ENCODE data around the gene KIF1B.

The KIF1B gene

DNA sequence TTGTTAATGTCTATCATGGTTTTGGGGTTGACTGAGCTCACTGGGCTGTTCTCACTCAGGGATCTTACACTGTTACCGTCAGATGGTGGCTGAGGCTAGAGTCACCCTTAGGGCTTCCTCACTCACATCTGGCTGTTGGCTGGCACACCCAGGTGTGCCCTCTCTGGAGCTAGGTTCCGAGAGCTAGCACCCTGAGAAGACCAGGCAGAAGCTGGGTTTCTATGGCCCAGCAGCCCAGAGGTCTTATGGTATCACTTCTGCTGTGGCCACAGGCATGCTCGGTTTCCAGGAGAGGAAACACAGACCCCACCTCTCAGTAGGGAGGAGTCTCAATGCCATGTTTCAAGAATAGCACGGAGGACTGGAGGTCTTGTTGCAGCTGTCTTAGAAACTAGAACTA is 20.7 kb upstream of the KIF1B start:
- H3K79me2 ChIP-seq (ENCODE audit: insufficient read depth, low read depth): no peaks in the 10 kb centered on the region
- TF ChIP-seq, protein P1, sequence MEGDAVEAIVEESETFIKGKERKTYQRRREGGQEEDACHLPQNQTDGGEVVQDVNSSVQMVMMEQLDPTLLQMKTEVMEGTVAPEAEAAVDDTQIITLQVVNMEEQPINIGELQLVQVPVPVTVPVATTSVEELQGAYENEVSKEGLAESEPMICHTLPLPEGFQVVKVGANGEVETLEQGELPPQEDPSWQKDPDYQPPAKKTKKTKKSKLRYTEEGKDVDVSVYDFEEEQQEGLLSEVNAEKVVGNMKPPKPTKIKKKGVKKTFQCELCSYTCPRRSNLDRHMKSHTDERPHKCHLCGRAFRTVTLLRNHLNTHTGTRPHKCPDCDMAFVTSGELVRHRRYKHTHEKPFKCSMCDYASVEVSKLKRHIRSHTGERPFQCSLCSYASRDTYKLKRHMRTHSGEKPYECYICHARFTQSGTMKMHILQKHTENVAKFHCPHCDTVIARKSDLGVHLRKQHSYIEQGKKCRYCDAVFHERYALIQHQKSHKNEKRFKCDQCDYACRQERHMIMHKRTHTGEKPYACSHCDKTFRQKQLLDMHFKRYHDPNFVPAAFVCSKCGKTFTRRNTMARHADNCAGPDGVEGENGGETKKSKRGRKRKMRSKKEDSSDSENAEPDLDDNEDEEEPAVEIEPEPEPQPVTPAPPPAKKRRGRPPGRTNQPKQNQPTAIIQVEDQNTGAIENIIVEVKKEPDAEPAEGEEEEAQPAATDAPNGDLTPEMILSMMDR (conservative IDR thresholded peaks at IDR 0.05; ENCODE audit: low read depth, low read length): no peak
- peaks cover 24% of the 10 kb centered on the region for H3K4me1 ChIP-seq (ENCODE audit: low read depth, poor library complexity, severe bottlenecking)
- H3K27me3 ChIP-seq (ENCODE audit: insufficient read depth, low read depth): no peaks in the 10 kb centered on the region
- H3K27ac ChIP-seq: peak overlapping the region; percentile 66
- peak overlapping the region; percentile 73 for H3K4me2 ChIP-seq
- H2AFZ ChIP-seq (ENCODE audit: low read depth): peak overlapping the region; percentile 71
- H3K4me3 ChIP-seq (IDR thresholded peaks at IDR 0.05; ENCODE audit: insufficient read depth, low read depth, low read length): peak overlapping the region; percentile 65
- no peaks in the 10 kb centered on the region for H3K36me3 ChIP-seq (ENCODE audit: insufficient read depth)
- no peak overlapping the region for H3K9ac ChIP-seq
- H4K20me1 ChIP-seq (ENCODE audit: insufficient read depth): no peaks in the 10 kb centered on the region

DNA sequence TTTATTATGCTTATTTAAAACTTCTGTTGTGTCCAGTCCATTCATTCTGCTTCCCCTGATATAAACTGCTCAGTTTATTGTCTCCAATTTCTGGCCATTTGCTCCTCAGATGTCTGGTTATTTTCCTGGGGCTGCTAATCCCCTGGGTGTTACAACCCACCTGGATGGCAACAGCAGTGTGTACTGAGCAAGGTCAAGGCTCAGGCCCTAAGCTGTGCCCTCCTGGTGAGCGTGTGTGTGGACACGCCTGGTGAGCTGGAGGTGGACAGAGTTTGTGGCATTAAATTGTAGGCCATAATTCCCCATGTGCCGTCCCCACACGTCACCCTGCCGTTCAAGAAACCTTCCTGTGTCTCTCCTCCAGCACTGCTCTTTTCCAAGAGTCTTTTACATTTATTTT is 18.1 kb upstream of the KIF1B start:
- Histone ChIP-seq H3K4me2 (no peak overlapping the region), H3K9ac (no peak overlapping the region), H3K36me3 (ENCODE audit: insufficient read depth) (no peaks in the 10 kb centered on the region), H3K27ac (no peak overlapping the region), H2AFZ (ENCODE audit: low read depth) (no peak overlapping the region), H3K79me2 (ENCODE audit: insufficient read depth, low read depth) (no peaks in the 10 kb centered on the region), H3K27me3 (ENCODE audit: insufficient read depth, low read depth) (no peaks in the 10 kb centered on the region), H3K4me1 (ENCODE audit: low read depth, poor library complexity, severe bottlenecking) (peaks cover 32% of the 10 kb centered on the region), H4K20me1 (ENCODE audit: insufficient read depth) (no peaks in the 10 kb centered on the region), H3K4me3 (IDR thresholded peaks at IDR 0.05; ENCODE audit: insufficient read depth, low read depth, low read length) (no peak overlapping the region)
- TF ChIP-seq, protein P1 (conservative IDR thresholded peaks at IDR 0.05; ENCODE audit: low read depth, low read length): no peak

DNA sequence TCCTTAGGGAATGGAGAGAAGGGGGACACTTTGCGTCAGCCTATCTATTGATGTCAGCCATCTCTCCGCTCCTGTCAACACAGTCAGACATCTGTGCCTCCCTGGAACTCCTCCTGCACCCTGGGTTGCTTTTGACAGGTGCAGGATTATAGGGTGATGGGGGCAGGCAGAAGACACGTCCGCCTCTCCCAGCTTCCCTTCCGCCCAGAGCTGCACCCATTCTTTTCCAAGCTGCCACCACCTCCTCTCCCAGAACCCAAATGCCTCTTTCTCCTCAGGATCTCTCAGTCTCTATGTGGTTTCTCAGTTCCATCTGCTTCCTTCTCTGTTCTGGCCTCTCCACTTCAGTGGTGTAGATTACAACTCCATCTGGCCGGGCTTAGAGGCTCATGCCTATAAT is 17.1 kb upstream of the KIF1B start:
- peaks cover 42% of the 10 kb centered on the region for H3K4me1 ChIP-seq (ENCODE audit: low read depth, poor library complexity, severe bottlenecking)
- no peaks in the 10 kb centered on the region for H4K20me1 ChIP-seq (ENCODE audit: insufficient read depth)
- H3K79me2 ChIP-seq (ENCODE audit: insufficient read depth, low read depth): no peaks in the 10 kb centered on the region
- H3K27ac ChIP-seq: no peak overlapping the region
- no peak overlapping the region for H3K4me3 ChIP-seq (IDR thresholded peaks at IDR 0.05; ENCODE audit: insufficient read depth, low read depth, low read length)
- TF ChIP-seq, protein P1 (conservative IDR thresholded peaks at IDR 0.05; ENCODE audit: low read depth, low read length): no peak
- H2AFZ ChIP-seq (ENCODE audit: low read depth): no peak overlapping the region
- no peak overlapping the region for H3K4me2 ChIP-seq
- H3K36me3 ChIP-seq (ENCODE audit: insufficient read depth): no peaks in the 10 kb centered on the region
- no peak overlapping the region for H3K9ac ChIP-seq
- H3K27me3 ChIP-seq (ENCODE audit: insufficient read depth, low read depth): no peaks in the 10 kb centered on the region

DNA sequence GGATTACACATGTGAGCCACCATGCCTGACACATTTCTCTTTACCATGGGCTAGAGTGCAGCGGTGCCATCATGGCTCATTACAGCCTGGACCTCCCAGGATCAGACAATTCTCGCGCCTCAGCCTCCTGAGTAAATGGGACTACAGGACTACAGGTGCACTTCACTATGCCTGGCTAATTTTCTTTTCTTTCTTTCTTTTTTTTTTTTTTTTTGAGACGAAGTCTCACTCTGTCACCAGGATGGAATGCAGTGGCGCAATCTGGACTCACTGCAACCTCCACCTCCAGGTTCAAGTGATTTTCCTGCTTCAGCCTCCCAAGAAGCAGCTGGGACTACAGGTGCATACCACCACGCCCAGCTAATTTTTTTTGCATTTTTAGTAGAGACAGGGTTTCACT is 14.8 kb upstream of the KIF1B start:
- H3K27ac ChIP-seq: no peak overlapping the region
- no peaks in the 10 kb centered on the region for H3K36me3 ChIP-seq (ENCODE audit: insufficient read depth)
- no peak overlapping the region for H3K4me2 ChIP-seq
- peaks cover 25% of the 10 kb centered on the region for H3K4me1 ChIP-seq (ENCODE audit: low read depth, poor library complexity, severe bottlenecking)
- H3K4me3 ChIP-seq (IDR thresholded peaks at IDR 0.05; ENCODE audit: insufficient read depth, low read depth, low read length): no peak overlapping the region
- H2AFZ ChIP-seq (ENCODE audit: low read depth): no peak overlapping the region
- H3K79me2 ChIP-seq (ENCODE audit: insufficient read depth, low read depth): no peaks in the 10 kb centered on the region
- no peaks in the 10 kb centered on the region for H4K20me1 ChIP-seq (ENCODE audit: insufficient read depth)
- no peak overlapping the region for H3K9ac ChIP-seq
- TF ChIP-seq, protein P1 (conservative IDR thresholded peaks at IDR 0.05; ENCODE audit: low read depth, low read length): no peak
- H3K27me3 ChIP-seq (ENCODE audit: insufficient read depth, low read depth): no peaks in the 10 kb centered on the region

Data from KMS-11 (cell line).